HepG2 (cell line): ENCODE data around the gene GNG12.
"Not testable (repeated sequence)": the region's sequence is repeated elsewhere in the genome, so short reads cannot be mapped to it uniquely, and the experiment has no call there.

Source experiments
- AKAP8 ChIP-seq: sonication (generic); formaldehyde crosslinking; IDR thresholded peaks from 2 replicates; pipeline ENCODE4 v1.5.1; 2020; ENCODE audit warnings: mild to moderate bottlenecking, missing genetic modification reagents
- SP1 ChIP-seq, 2 experiments: fragments of 450-650 bp in 1 of 2; sonication (generic) in 1 of 2; formaldehyde crosslinking in 1 of 2; IDR thresholded peaks; 2 replicates each; pipeline versions ENCODE4 v1.4.0 to v1.6.1; 2016 to 2020; ENCODE audit warnings: missing genetic modification reagents in 1 of 2
- ZNF770 ChIP-seq: sonication (generic); formaldehyde crosslinking; IDR thresholded peaks from 2 replicates; pipeline ENCODE4 v1.5.0; 2020; ENCODE audit warnings: mild to moderate bottlenecking, missing genetic modification reagents

GRCh38 chr1:67665307-67665706 is 168.0 kb downstream of the GNG12 start:
- TF ChIP-seq AKAP8; ZNF770 (CRISPR knock-in tag); SP1 (IDR thresholded peaks at IDR 0.05); SP1 (CRISPR knock-in tag; IDR thresholded peaks at IDR 0.05): not testable (repeated sequence)
